ENCODE results near the gene INTS15. TPM values are rescaled to one million over a fixed set of nuclear protein-coding genes. Genes with fewer than 3 reads are reported as not detected.

Gene INTS15
- total RNA-seq, 1 donor from 2014 or later, result 18.6 TPM

DNA sequence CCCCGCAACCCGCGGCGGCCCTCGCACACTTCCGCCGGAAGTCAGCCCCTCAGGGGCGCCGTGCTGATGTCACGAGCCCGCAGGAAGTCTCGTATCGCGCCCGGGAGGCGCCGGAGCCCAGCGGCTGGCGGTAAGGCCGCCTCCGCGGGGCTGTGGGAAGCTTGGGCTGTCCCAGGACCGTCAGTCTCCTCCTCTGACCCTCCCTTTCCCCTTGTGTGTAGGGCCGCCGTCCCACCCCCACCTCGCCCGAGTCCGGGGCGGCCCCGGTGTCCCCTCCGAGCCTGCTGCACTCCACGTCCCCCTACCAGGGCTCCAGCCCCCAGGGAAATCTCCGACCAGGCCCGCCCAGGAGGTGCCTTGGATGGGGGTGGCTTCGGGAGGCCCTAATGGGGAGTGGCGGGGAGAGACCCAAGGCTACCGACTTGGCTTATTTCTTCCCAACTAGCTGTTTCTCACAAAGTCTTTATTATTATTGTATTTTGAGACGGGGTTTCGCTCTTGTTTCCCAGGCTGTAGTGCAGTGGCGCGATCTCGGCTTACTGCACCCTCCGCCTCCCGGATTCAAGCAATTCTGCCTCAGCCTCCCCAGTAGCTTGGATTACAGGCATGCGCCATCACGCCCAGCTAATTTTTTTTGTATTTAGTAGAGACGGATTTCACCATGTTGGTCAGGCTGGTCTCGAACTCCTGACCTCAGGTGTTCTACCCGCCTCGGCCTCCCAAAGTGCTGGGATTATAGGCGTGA lies 12.3 kb upstream of the INTS15 start, which contains the start of gene ZDHHC4:
Gene ZDHHC4 (plus strand): TSS at position 86 of the 745 bp plus-strand sequence. CDS start 3,108 bp downstream, outside the sequence.
- H2AFZ ChIP-seq (ENCODE audit: low read depth, low read length), result peak within 1 kb of the TSS; percentile 92
- peaks cover 9% of the 10 kb centered on the region for H3K36me3 ChIP-seq (ENCODE audit: insufficient read depth, low read length)
- H3K4me3 ChIP-seq (ENCODE audit: insufficient read depth, low read depth, low read length), result peak within 1 kb of the TSS; percentile 70
- DNase-seq (ENCODE audit: low read depth), result peak; percentile 81
- Mint-ChIP-seq H3K9me3 (ENCODE audit: unreplicated experiment) (no peaks in the 10 kb centered on the region), H3K4me1 (ENCODE audit: low read depth, unreplicated experiment) (peaks cover 3% of the 10 kb centered on the region), H3K4me3 (ENCODE audit: unreplicated experiment) (peak within 1 kb of the TSS; percentile 86), H3K36me3 (ENCODE audit: low read depth, unreplicated experiment) (peaks cover 5% of the 10 kb centered on the region), H3K27ac (ENCODE audit: unreplicated experiment) (peak within 1 kb of the TSS; percentile 87), H3K27me3 (ENCODE audit: low read depth, unreplicated experiment) (peaks cover 4% of the 10 kb centered on the region)
- H3K4me2 ChIP-seq (ENCODE audit: low read length), result peak within 1 kb of the TSS; percentile 85
- no peaks in the 10 kb centered on the region for H3K79me2 ChIP-seq (ENCODE audit: insufficient read depth, low read length)
- no peaks in the 10 kb centered on the region for H4K20me1 ChIP-seq (ENCODE audit: insufficient read depth, low read length)
- H3K9me3 ChIP-seq (ENCODE audit: insufficient read depth, low read depth, low read length), result no peaks in the 10 kb centered on the region
- peak within 1 kb of the TSS; percentile 81 for H3K27ac ChIP-seq (ENCODE audit: low read depth, low read length)
- no peaks in the 10 kb centered on the region for H3K27me3 ChIP-seq (ENCODE audit: insufficient read depth, low read length)
- no peak for FAIRE-seq
- peaks cover 8% of the 10 kb centered on the region for H3K4me1 ChIP-seq (ENCODE audit: insufficient read depth, low read length)
- H3K9ac ChIP-seq (ENCODE audit: low read length), result peak within 1 kb of the TSS; percentile 91
- TF ChIP-seq, protein P1, sequence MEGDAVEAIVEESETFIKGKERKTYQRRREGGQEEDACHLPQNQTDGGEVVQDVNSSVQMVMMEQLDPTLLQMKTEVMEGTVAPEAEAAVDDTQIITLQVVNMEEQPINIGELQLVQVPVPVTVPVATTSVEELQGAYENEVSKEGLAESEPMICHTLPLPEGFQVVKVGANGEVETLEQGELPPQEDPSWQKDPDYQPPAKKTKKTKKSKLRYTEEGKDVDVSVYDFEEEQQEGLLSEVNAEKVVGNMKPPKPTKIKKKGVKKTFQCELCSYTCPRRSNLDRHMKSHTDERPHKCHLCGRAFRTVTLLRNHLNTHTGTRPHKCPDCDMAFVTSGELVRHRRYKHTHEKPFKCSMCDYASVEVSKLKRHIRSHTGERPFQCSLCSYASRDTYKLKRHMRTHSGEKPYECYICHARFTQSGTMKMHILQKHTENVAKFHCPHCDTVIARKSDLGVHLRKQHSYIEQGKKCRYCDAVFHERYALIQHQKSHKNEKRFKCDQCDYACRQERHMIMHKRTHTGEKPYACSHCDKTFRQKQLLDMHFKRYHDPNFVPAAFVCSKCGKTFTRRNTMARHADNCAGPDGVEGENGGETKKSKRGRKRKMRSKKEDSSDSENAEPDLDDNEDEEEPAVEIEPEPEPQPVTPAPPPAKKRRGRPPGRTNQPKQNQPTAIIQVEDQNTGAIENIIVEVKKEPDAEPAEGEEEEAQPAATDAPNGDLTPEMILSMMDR (IDR thresholded peaks at IDR 0.05; ENCODE audit: insufficient read depth, low read depth, low read length), result no peak

- Histone ChIP-seq H3K27ac (ENCODE audit: low read depth, low read length) (no peak overlapping the region), H2AFZ (ENCODE audit: low read depth, low read length) (peak overlapping the region; percentile 92)
- peaks cover 3% of the 10 kb centered on the region for H3K4me1 Mint-ChIP-seq (ENCODE audit: low read depth, unreplicated experiment)
These were observed 11.4 kb upstream of the INTS15 start for GRCh38 chr7:6578114-6579084.

More at GRCh38 chr7:6578114-6579084, 11.4 kb upstream of the INTS15 start:
- Mint-ChIP-seq H3K27me3 (ENCODE audit: low read depth, unreplicated experiment) (no peaks in the 10 kb centered on the region), H3K27ac (ENCODE audit: unreplicated experiment) (no peak overlapping the region), H3K9me3 (ENCODE audit: unreplicated experiment) (no peaks in the 10 kb centered on the region), H3K4me3 (ENCODE audit: unreplicated experiment) (peak overlapping the region; percentile 86), H3K36me3 (ENCODE audit: low read depth, unreplicated experiment) (peaks cover 5% of the 10 kb centered on the region)
- TF ChIP-seq, protein P1 (IDR thresholded peaks at IDR 0.05; ENCODE audit: insufficient read depth, low read depth, low read length), result no peak
- TF ChIP-seq EZH2 (IDR thresholded peaks at IDR 0.05; ENCODE audit: insufficient read depth, low read length), result no peak
- Histone ChIP-seq H3K79me2 (ENCODE audit: insufficient read depth, low read length) (no peaks in the 10 kb centered on the region), H3K27me3 (ENCODE audit: insufficient read depth, low read length) (no peaks in the 10 kb centered on the region), H4K20me1 (ENCODE audit: insufficient read depth, low read length) (no peaks in the 10 kb centered on the region), H3K4me3 (ENCODE audit: insufficient read depth, low read depth, low read length) (no peak overlapping the region), H3K4me2 (ENCODE audit: low read length) (peak overlapping the region; percentile 85), H3K9ac (ENCODE audit: low read length) (peak overlapping the region; percentile 91), H3K36me3 (ENCODE audit: insufficient read depth, low read length) (peaks cover 9% of the 10 kb centered on the region), H3K4me1 (ENCODE audit: insufficient read depth, low read length) (peaks cover 8% of the 10 kb centered on the region), H3K9me3 (ENCODE audit: insufficient read depth, low read depth, low read length) (no peaks in the 10 kb centered on the region)
- FAIRE-seq (no peak), DNase-seq (ENCODE audit: low read depth) (no peak)

Data from astrocyte (in vitro differentiated cells and primary cell).